Germinal center (tissue), 1 donor: ENCODE results near the gene ARHGAP18.

Experiments
- DNase-seq: peaks from one replicate; pipeline ENCODE4 v3.0.0; 2012; ENCODE audit warnings: mixed read lengths, low spot score

ARHGAP18 gene

DNA sequence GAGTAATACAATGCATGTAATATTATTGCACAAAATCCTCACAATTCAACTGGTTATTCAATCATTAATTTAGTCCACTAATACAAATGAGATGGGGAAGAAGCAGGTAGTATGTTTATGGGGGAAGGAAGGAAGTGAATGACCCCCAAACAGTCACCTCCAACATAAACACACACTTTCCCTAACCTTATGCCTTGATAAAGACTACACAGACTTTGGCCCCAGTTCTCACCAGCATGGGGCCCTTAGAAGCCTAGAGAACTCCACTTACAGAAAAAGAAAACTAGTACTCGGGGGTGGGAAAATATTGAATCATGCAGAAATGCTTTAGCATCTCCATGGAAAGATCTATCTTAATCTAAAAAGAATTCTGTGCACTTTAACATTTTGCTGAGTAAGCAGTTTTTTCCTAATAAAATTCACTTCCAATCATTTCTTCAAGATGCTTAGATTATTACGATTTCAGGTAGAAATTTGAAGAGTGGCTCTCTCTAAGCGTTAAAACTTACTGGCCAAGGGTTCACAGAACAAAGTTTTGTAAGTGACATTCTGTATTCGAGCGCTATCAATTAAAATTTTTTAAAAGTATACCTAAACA is 18.8 kb downstream of the ARHGAP18 start:
- no peak for DNase-seq

- no peak for DNase-seq
Measured at GRCh38 chr6:129686941-129687627, 22.9 kb downstream of the ARHGAP18 start.

DNA sequence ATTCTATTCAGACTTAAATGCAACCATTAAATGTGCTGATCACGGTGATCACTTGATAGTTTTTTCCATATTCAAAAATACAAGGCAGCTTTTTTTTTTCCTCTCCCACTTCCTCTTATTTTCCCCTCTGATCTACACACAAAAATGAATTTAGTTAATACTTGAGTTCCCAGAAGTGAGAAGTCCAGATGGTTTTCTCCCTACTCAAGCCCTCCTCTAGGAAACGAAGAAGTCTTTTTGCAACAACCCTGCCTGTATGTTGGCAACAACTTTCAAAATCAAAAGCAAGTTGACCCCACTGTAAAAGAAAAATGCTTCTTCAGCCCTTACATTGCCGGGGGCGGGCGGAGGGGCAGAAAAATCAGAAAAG is 24.3 kb downstream of the ARHGAP18 start:
- no peak for DNase-seq

DNA sequence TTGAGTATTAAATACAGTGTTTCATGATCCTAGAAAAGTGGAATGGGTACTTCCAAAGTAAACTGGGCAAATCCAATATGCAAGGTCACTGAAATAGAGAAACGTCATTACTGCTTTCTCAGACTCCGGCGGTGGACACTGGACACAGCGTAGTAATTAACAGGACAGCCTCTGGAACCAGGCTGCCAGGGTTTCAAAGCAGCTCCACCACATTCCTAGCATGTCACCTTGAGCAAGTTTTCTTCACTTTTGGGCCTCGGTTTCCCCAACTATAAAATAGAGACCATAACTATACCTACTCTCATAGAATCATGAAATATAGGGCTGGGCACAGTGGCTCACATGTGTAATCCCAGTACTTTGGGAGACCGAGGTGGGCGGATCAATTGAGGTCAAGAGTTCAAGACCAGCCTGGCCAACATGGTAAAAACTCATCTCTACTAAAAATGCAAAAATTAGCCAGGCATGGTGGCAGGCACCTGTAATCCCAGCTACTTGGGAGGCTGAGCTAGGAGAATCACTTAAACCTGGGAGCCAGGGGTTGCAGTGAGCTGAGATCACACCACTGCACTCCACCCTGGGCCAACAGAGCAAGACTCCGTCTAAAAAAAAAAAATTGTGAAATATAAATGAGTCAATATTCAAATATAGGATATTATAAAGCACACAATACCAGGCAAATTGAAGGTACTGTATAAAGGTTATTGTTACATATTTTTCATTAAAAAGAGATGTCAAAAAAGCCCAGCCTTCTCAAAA is 24.9 kb downstream of the ARHGAP18 start:
- DNase-seq, result no peak

GRCh38 chr6:129684323-129684884 is 25.6 kb downstream of the ARHGAP18 start:
- DNase-seq, result no peak

DNA sequence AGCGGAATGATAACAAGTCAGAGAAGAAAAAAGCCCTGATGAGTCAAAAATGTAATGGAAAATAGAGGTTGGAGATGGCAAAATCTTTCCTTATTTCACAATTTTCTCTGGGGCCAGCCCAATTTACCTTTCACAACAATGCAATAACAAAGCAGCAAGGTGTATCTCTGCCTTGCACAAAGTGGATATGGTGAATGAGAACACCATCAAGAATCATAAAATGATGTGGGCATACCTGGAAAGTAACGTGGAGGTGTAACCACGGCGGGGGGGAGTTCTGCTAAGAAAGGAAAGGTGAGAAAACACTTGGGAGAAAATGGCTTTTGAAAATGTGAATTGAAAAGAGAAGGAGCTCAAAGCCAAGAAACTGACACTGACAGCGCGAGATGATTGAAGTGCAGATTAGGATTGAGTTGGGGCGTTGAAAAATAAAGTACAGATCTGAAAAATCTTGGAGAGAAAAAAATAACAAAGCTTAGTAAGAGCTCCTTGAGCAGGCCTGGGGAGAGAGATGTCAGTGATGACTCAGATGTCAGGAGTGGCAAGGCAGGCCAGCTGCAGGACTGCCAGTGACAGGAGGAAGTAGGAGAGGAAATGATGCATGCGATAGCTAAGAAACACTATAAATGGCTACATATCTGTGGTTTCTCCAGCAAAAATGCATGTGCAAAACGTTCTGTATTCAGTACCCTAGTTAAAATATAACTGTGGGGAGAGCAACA is 26.2 kb downstream of the ARHGAP18 start:
- DNase-seq, result peak; percentile 70

DNA sequence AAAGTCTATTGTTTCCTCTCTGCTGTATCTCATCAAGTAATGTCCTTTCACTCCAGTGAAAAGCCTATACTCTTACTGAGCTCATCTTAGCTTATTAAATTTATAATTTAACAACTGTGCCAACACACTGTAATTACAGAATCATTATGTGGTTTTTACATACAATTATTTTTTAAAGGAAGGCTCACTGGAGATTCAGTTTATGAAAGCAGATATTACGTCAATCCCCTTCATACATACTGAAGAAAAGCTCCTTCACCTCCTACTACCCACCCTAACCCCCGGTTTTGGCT is 28.1 kb downstream of the ARHGAP18 start:
- DNase-seq, result no peak

DNA sequence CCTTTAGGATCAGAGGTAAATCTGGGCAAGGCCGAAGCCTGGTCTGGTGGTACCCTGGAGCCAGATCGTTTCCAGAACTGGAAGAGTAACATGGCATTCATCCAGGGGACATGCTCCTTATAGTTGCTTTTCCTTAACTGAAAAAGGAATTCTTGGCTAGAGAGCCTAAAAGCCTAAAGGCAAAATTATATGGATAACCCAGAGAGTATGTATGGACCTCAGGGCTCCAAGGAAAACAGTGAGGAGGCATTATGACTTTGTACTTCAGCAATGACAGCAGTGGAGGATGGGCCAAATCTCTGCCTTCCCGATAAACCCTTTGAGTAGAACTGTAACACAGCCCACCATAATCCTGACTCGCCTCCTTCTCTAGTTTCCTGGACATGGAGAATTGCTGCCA is 29.3 kb downstream of the ARHGAP18 start:
- no peak for DNase-seq

GRCh38 chr6:129679758-129680157 is 30.2 kb downstream of the ARHGAP18 start:
- no peak for DNase-seq

- no peak for DNase-seq
Measured at GRCh38 chr6:129679275-129679674, 30.7 kb downstream of the ARHGAP18 start.

DNA sequence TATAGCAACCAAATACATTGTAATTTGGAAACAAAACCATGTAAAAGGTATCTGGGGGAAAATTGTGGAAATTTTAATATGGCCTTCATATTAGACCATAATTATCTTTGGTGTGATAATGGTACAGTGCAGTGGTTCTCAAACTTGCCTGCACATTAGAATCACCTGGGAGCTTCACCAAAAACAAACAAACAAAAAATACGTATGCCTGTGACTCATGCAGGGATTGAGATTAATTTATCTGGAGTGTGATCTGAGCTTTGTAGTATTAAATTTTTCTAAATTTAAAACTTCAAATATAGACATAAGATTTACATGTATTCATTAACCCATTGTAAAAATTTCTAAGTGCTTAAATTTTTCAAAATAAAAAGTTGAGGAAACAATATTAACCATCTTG is 31.5 kb downstream of the ARHGAP18 start:
- no peak for DNase-seq

DNA sequence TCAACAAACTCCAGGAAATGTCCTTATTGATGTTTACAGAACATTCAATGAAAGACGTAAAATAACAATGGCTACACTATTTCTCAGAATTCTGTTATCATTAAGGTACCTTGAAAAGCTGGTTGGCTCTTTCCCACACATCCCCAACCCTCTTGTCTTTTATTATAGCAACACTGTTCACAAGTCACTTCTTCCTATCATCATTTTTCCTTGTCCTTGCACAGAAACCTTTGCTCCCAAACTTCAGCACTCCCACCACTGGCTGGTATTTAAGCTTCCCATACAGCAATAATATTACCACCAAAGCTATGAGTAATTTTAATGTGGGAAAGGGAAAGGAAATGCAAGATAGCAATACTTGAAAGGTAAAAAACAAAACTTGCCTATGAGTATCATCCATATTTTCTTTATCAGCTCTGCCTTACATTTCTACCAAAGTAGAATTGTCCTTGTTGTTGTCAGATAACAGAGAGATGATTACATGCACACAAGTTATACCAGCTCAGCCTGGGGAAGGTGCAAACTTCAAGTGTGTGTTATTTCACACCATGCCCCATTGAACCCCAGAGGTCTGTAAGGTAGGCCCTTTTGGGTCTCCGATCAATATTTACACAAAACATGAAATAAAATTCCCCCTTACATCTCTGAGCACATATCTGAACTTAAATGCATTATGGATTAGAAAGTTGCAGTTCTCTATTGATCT is 32.2 kb downstream of the ARHGAP18 start:
- no peak for DNase-seq

DNA sequence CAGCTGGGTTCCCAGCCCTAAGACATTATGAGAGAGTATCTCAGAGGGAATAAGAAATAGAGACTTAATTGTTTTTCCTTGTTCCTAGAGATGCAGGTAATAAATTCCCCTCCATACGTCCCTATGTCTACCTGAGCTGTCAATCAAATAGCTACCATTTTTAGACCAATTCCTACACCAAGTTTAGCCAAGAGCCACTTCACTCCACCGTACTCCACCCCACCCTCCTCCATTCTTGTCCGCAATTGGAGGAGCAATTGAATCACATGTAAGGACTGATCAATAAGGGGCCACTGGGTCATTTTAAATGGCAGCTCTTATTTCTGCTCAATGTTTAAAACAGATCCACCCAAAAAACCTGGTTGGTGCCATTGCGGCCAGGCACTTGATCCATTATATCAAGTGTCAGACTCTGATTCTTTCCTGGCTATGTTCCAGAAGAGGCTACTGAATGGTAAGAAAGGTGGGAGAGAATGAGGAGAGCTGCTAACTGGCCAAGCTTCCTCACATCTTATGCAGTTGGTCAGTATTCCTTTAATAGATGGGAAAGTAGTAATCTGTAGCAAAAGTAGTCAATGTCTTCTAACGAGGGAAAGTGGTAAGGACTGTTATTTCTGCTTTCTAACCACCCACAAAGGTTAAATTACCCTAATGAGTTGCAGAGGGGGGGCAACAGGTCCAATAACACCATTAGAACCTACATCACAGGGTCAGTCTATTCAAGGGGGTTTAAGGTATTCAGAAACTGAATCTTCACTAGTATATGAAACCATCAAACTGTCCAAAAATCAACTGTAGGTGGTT is 34.1 kb downstream of the ARHGAP18 start:
- DNase-seq, result no peak

DNA sequence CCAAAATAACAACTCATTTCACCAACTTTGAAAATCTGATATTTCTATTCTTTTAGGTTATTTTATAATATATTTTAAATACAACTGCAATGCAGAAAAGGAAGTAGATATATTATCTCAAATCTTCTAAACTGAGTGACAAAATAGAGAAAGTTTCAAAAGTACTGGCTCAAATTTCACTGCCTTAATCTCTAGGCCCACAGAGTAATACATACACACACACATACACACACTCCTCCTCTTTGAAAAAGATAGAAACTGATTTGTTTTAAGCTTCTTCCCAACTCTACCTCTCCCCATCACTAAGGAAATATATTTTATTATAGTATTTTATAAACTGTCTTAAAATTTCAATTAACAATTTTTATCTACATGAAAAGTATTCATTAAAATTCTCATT is 36.2 kb downstream of the ARHGAP18 start:
- no peak for DNase-seq

- DNase-seq, result no peak
Measured at GRCh38 chr6:129672881-129673631, 36.9 kb downstream of the ARHGAP18 start.

DNA sequence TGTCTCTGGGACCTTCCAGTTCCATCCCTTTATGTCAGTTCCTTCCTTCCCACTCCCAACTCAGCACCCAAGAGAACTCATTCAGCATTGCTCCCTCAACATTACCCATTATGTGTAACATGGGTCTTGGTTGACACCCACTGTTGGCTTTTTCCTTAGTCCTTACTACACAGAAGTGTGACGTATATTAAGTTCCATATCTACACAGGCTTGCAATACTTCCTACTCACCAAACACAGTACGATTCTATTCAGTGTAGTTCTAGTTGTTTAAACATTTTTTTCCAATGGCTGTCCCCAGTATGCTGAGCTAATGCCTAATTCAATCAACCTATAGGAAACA is 37.7 kb downstream of the ARHGAP18 start:
- no peak for DNase-seq

GRCh38 chr6:129671442-129672340 is 38.3 kb downstream of the ARHGAP18 start:
- DNase-seq, result peak; percentile 50

- DNase-seq, result no peak
Measured at GRCh38 chr6:129670634-129671033, 39.3 kb downstream of the ARHGAP18 start.

GRCh38 chr6:129667621-129668020 is 42.4 kb downstream of the ARHGAP18 start:
- no peak for DNase-seq
